HepG2 (cell line): ENCODE results near the gene ZRANB2. TPM values are rescaled to one million over a fixed set of nuclear protein-coding genes. Genes with fewer than 3 reads are reported as not detected.

Experiments used
- ATAC-seq: fragments of 200-7000 bp; cut with Tn5 transposase; 3 replicates; pipeline ENCODE4 v1.9.1; 2020; ENCODE audit warnings: mild to moderate bottlenecking, moderate library complexity
- BruUV-seq: library from RNA; stranded (reverse); fragments of 400-500 nt; replicated peaks from 2 replicates; lab custom pipeline; 2021; lab: Mats Ljungman, UMichigan
- CTCF ChIA-PET: fragments of 300-600 bp; formaldehyde crosslinking; extraction: SDS; loops from one replicate; lab custom pipeline; 2021; ENCODE audit warnings: low total read pairs, inconsistent platforms, low intra/inter-chr PET ratio; lab: Yijun Ruan, JAX
- POLR2A ChIA-PET: fragments of 350-600 bp; sonication (Branson Sonifier 250); formaldehyde crosslinking; loops from one replicate; lab custom pipeline; 2020; ENCODE audit warnings: antibody characterized with exemption, inconsistent platforms; lab: Yijun Ruan, JAX
- DNase-seq: peaks from one replicate; pipeline ENCODE4 v3.0.0-alpha.2; 2015; ENCODE audit warnings: low spot score
- FAIRE-seq: peaks from 3 replicates; lab custom pipeline; 2011; peaks lifted over from hg19 to GRCh38; lab: Jason Lieb, UNC
- H2AFZ ChIP-seq: one replicate; pipeline ENCODE4 v1.6.1; 2011; ENCODE audit warnings: low read length, inconsistent platforms
- H3K27ac ChIP-seq: fragments of 300-600 bp; 3 replicates; pipeline ENCODE4 v1.8.0; 2011; ENCODE audit warnings: mixed run types, mild to moderate bottlenecking, mixed read lengths, low read length, inconsistent platforms; ENCODE audit not compliant: insufficient read depth; ENCODE audit errors: extremely low read length
- H3K27me3 ChIP-seq, 2 experiments: fragments of 200-600 bp in 1 of 2; 2 replicates in 1 of 2; 3 replicates in 1 of 2; pipeline versions ENCODE4 v1.6.0 to v1.8.0; 2011; ENCODE audit warnings: low read length in 2 of 2, mild to moderate bottlenecking in 2 of 2, moderate library complexity in 2 of 2, inconsistent platforms in 1 of 2; ENCODE audit not compliant: insufficient read depth in 2 of 2, control insufficient read depth in 1 of 2
- H3K36me3 ChIP-seq, 2 experiments: fragments of 200-600 bp in 1 of 2; replicated peaks in 1 of 2; 2 replicates in 1 of 2; 3 replicates in 1 of 2; pipeline versions ENCODE4 v1.5.1 to v1.8.0; 2011; ENCODE audit warnings: low read length in 2 of 2, inconsistent platforms in 1 of 2; ENCODE audit not compliant: insufficient read depth in 2 of 2, control insufficient read depth in 1 of 2
- H3K4me1 ChIP-seq: 2 replicates; pipeline ENCODE4 v1.5.1; 2012; ENCODE audit warnings: low read length, inconsistent platforms; ENCODE audit not compliant: insufficient read depth
- H3K4me2 ChIP-seq: 2 replicates; pipeline ENCODE4 v1.6.0; 2011; ENCODE audit warnings: low read depth, low read length, inconsistent platforms
- H3K4me3 ChIP-seq, 3 experiments: fragments of 200-600 bp in 1 of 3; sonication (generic), shearing (Covaris generic) in 1 of 3; replicated peaks in 1 of 3; 2 replicates each; pipeline ENCODE4 v1.5.1; 2011 to 2016; ENCODE audit warnings: low read length in 3 of 3, inconsistent platforms in 2 of 3, low read depth in 2 of 3, mild to moderate bottlenecking in 2 of 3, control low read depth in 1 of 3, mixed read lengths in 1 of 3; ENCODE audit not compliant: insufficient read depth in 1 of 3
- H3K79me2 ChIP-seq: one replicate; pipeline ENCODE4 v1.6.1; 2011; ENCODE audit warnings: low read length, inconsistent platforms; ENCODE audit not compliant: insufficient read depth
- H3K9ac ChIP-seq: 2 replicates; pipeline ENCODE4 v1.6.0; 2011; ENCODE audit warnings: mild to moderate bottlenecking, low read depth, low read length, inconsistent platforms; ENCODE audit not compliant: insufficient read depth
- H3K9me3 ChIP-seq: 2 replicates; pipeline ENCODE4 v1.5.1; 2012; ENCODE audit warnings: mild to moderate bottlenecking, low read length
- H4K20me1 ChIP-seq: 2 replicates; pipeline ENCODE4 v1.6.0; 2011; ENCODE audit warnings: inconsistent platforms, mild to moderate bottlenecking, low read length, moderate library complexity; ENCODE audit not compliant: insufficient read depth
- CENPX ChIP-seq: sonication (generic); formaldehyde crosslinking; IDR thresholded peaks from 2 replicates; pipeline ENCODE4 v1.9.0; 2021; ENCODE audit warnings: mild to moderate bottlenecking, missing genetic modification reagents, moderate library complexity
- FOXO1 ChIP-seq: sonication (generic); formaldehyde crosslinking; IDR thresholded peaks from 2 replicates; pipeline ENCODE4 v1.4.0; 2020; ENCODE audit warnings: missing genetic modification reagents
- ISL2 ChIP-seq: sonication (generic); formaldehyde crosslinking; IDR thresholded peaks from 2 replicates; pipeline ENCODE4 v1.5.0; 2020; ENCODE audit warnings: missing genetic modification reagents
- MAFF ChIP-seq: IDR thresholded peaks from 2 replicates; pipeline ENCODE4 v1.6.1; 2011; ENCODE audit warnings: low read depth, low read length, improper control_type of control experiment
- MAFG ChIP-seq: sonication (generic); formaldehyde crosslinking; IDR thresholded peaks from 2 replicates; pipeline ENCODE4 v1.5.1; 2020; ENCODE audit warnings: mild to moderate bottlenecking, missing genetic modification reagents
- MTA3 ChIP-seq: sonication (generic); formaldehyde crosslinking; IDR thresholded peaks from 2 replicates; pipeline ENCODE4 v1.4.0; 2020; ENCODE audit warnings: missing genetic modification reagents
- PITX1 ChIP-seq: sonication (generic); formaldehyde crosslinking; IDR thresholded peaks from 2 replicates; pipeline ENCODE4 v1.5.1; 2020; ENCODE audit warnings: mild to moderate bottlenecking, missing genetic modification reagents
- RARG ChIP-seq: sonication (generic); formaldehyde crosslinking; IDR thresholded peaks from 2 replicates; pipeline ENCODE4 v1.4.0; 2020; ENCODE audit warnings: low read depth, mild to moderate bottlenecking, missing genetic modification reagents
- RFX3 ChIP-seq: IDR thresholded peaks from 2 replicates; pipeline ENCODE4 v1.6.1; 2016; ENCODE audit warnings: missing biosample characterization, missing genetic modification reagents
- SALL1 ChIP-seq: sonication (generic); formaldehyde crosslinking; IDR thresholded peaks from 2 replicates; pipeline ENCODE4 v1.8.0; 2022; ENCODE audit warnings: mild to moderate bottlenecking, missing genetic modification reagents
- SAP130 ChIP-seq: IDR thresholded peaks from 2 replicates; pipeline ENCODE4 v1.6.1; 2016; ENCODE audit warnings: low read depth
- XBP1 ChIP-seq: sonication (generic); formaldehyde crosslinking; IDR thresholded peaks from 2 replicates; pipeline ENCODE4 v1.5.0; 2020; ENCODE audit warnings: missing genetic modification reagents
- ZNF329 ChIP-seq: sonication (generic); formaldehyde crosslinking; IDR thresholded peaks from 2 replicates; pipeline ENCODE4 v1.9.0; 2021; ENCODE audit warnings: low read depth, mild to moderate bottlenecking, missing genetic modification reagents
- ZNF784 ChIP-seq: sonication (generic); formaldehyde crosslinking; IDR thresholded peaks from 2 replicates; pipeline ENCODE4 v1.5.1; 2020; ENCODE audit warnings: missing genetic modification reagents, mild to moderate bottlenecking, borderline replicate concordance
- WGBS: methylation state at CpG from one replicate; pipeline ENCODE4 v1.1.6; 2017; ENCODE audit warnings: low lambda C conversion rate; 5-methylcytosine and 5-hydroxymethylcytosine counted together
- in situ Hi-C: cut with HindIII; loops from 2 replicates; pipeline ENCODE4 v1.10.0; 2017; ENCODE audit warnings: low pct_unique_long_range_greater_than_20kb; ENCODE audit not compliant: extremely low pct_ligation_motif_present
- intact Hi-C: fragments of 100-400 bp; cut with micrococcal nuclease; formaldehyde crosslinking; loops from one replicate; pipeline ENCODE4 v1.10.0; 2022; ENCODE audit not compliant: unreplicated experiment
- polyA plus RNA-seq, 8 experiments: library from polyadenylated mRNA; depleted of rRNA in 3 of 8; stranded (reverse) in 7 of 8; unstranded in 1 of 8; fragments of >200 nt; fragmentation: Illumina TruSeq in 4 of 8; extraction: Trizol in 4 of 8; gene quantifications; 2 replicates each; pipeline versions ENCODE4 v1.2.1 to v1.2.3, GENCODE V29; 2011 to 2016; ENCODE audit warnings: low read depth in 4 of 8, missing spikeins in 1 of 8, mixed read lengths in 1 of 8; ENCODE audit not compliant: insufficient read depth in 1 of 8
- total RNA-seq, 5 experiments: library from RNA; depleted of rRNA; stranded (reverse); fragments of >200 nt; fragmentation: Illumina TruSeq; extraction: Trizol; gene quantifications; 2 replicates each; pipeline ENCODE4 v1.2.3, GENCODE V29; 2016; ENCODE audit warnings: low read depth in 1 of 5
- TF ChIP-seq, protein P1 (sequence below), 2 experiments: sonication (generic) in 1 of 2; formaldehyde crosslinking in 1 of 2; IDR thresholded peaks; 2 replicates each; pipeline versions ENCODE4 v1.5.1 to v1.6.1; 2011 to 2020; ENCODE audit warnings: borderline replicate concordance in 1 of 2, low read depth in 1 of 2, low read length in 1 of 2, mild to moderate bottlenecking in 1 of 2, missing genetic modification reagents in 1 of 2, moderate library complexity in 1 of 2

ZRANB2 gene
- total and polyA plus RNA-seq, 2 of the 13 experiments (the other 11 are each of a cell fraction or from before 2014, with no cell fraction given), result 43.0 to 45.4 TPM

DNA sequence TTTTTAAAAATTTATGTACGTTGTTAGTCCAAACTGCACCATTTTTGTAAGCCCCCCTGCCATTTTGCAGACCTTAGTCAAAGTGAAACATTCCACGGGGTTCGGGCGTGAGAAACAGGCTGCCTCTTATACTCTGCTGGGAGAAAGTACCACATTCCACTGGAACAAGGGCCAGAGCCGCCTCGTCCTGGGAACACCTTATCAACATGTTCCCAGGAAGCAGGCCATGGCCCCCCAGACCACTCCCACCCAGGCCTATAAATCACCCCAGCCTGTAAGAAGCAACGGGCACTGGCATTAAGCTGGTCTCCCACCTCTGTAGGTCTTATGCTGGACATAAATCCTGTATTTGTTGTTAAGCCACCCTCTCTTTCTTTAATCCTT is 854 bp upstream of the ZRANB2 start:
- H3K27ac ChIP-seq, result peak overlapping the region; percentile 98
- 0 out of 2 replicates have a peak, but pooled peaks have one; percentile 9 for TF ChIP-seq PITX1 (CRISPR knock-in tag)
- TF ChIP-seq CENPX (CRISPR knock-in tag), result no peak
- TF ChIP-seq, all 625 proteins: peak for 1
- Histone ChIP-seq H2AFZ (peak overlapping the region; percentile 67), H4K20me1 (peaks cover 13% of the 10 kb centered on the region), H3K4me3 (peak overlapping the region; percentile 50 to 99 (median 97)), H3K27me3 (peaks cover 0 to 4% of the 10 kb centered on the region in 2 experiments; a peak in 1 of 5 replicates), H3K79me2 (peaks cover 40% of the 10 kb centered on the region), H3K9me3 (no peaks in the 10 kb centered on the region), H3K4me1 (peaks cover 28% of the 10 kb centered on the region), H3K36me3 (peaks cover 3 to 15% of the 10 kb centered on the region in 2 experiments; a peak in 3 of 5 replicates), H3K4me2 (peak overlapping the region; percentile 88), H3K9ac (peak overlapping the region; percentile 100; the same call in 1 of the 2 replicates)
- intact Hi-C loops, result loop anchor here (5.0 to 10.0 kb wide), 2 partner anchors 874 to 1403 kb away; partner anchors contain the start of gene LRRC40
- ChIA-PET POLR2A (interaction anchor here (0.6 to 1.5 kb wide), 7 partner anchors 13 to 876 kb away, joined by 3 to 6 read pairs (median 3); partner anchors contain the start of genes ANKRD13C, CTH and LRRC40), CTCF (no interaction called here)
- FAIRE-seq (no peak), ATAC-seq (no peak), DNase-seq (no peak)
- in situ Hi-C loops, result loop anchor here (10.0 to 25.0 kb wide), 2 partner anchors 877 to 956 kb away; partner anchors contain the start of gene LRRC40
- TSS peak; percentile 98 for BruUV-seq
- 61% methylated on average over 7 of the region's 7 CpGs for WGBS

DNA sequence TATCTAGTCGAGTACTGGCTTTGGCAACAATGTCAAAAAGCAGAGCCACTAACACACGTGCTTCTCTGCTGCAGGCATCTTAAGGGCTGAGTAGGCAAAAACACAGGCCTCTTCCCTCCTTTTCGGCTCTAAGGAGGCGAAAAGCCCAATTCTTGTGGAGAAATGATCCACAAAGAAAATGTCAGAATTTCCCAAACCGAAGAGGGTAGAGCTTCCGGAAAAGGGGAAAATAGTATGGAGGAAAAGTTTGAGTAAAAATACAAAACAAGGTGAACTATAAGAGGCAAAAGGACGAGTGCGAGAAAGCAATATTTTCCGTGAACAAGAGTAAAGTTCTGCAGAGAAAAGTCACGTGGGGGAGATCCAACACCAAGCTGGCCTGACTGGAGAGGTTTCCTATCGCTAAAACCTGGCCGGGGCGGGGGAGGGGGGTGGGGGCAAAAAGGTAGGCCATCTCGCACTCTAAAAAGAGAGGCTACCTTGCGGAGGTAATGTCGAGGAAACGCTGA is 551 bp downstream of the ZRANB2 start:
- H3K4me1 ChIP-seq, result peaks cover 28% of the 10 kb centered on the region
- H3K79me2 ChIP-seq, result peaks cover 40% of the 10 kb centered on the region
- WGBS, result under 1% methylated on average over 17 of the region's 17 CpGs
- FAIRE-seq, result no peak
- peaks cover 26% of the 10 kb centered on the region for H4K20me1 ChIP-seq
- peak; percentile 63 for ATAC-seq
- BruUV-seq, result TSS peak; percentile 53
- intact Hi-C loops, result loop anchor here (5.0 to 10.0 kb wide), 2 partner anchors 873 to 1405 kb away; partner anchors contain the start of gene LRRC40
- H3K4me2 ChIP-seq, result peak overlapping the region; percentile 88
- peak overlapping the region; percentile 100 for H3K9ac ChIP-seq
- H3K4me3 ChIP-seq, result peak overlapping the region; percentile 93 to 99 (median 97)
- ChIA-PET CTCF (no interaction called here), POLR2A (interaction anchor here (1.3 to 1.5 kb wide), 3 partner anchors 14 to 726 kb away, joined by 4 to 6 read pairs (median 5); partner anchors contain the start of gene ANKRD13C)
- DNase-seq, result peak; percentile 6
- in situ Hi-C loops, result loop anchor here (10.0 to 25.0 kb wide), 2 partner anchors 875 to 957 kb away; partner anchors contain the start of gene LRRC40
- peak overlapping the region; percentile 95 for H2AFZ ChIP-seq
- no peaks in the 10 kb centered on the region for H3K9me3 ChIP-seq
- peaks cover 8 to 29% of the 10 kb centered on the region in 2 experiments for H3K36me3 ChIP-seq
- peak overlapping the region; percentile 98 for H3K27ac ChIP-seq
- peaks cover 0 to 4% of the 10 kb centered on the region in 2 experiments; a peak in 1 of 5 replicates for H3K27me3 ChIP-seq
- TF ChIP-seq MAFG (CRISPR knock-in tag), result peak; percentile 35; the same call in 1 of the 2 replicates
- TF ChIP-seq ZNF784 (CRISPR knock-in tag), result no peak
- TF ChIP-seq, protein P1, sequence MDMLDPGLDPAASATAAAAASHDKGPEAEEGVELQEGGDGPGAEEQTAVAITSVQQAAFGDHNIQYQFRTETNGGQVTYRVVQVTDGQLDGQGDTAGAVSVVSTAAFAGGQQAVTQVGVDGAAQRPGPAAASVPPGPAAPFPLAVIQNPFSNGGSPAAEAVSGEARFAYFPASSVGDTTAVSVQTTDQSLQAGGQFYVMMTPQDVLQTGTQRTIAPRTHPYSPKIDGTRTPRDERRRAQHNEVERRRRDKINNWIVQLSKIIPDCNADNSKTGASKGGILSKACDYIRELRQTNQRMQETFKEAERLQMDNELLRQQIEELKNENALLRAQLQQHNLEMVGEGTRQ (IDR thresholded peaks at IDR 0.05; ENCODE audit: low read depth, low read length), result no peak
- TF ChIP-seq, protein P1 (CRISPR knock-in tag; IDR thresholded peaks at IDR 0.05; ENCODE audit: borderline replicate concordance), result peak; percentile 22; the same call in 1 of the 2 replicates
- no peak for TF ChIP-seq MTA3 (CRISPR knock-in tag)
- no peak for TF ChIP-seq ISL2
- no peak for TF ChIP-seq ZNF329 (CRISPR knock-in tag)
- no peak for TF ChIP-seq RARG
- no peak for TF ChIP-seq RFX3 (CRISPR knock-in tag)
- TF ChIP-seq FOXO1 (CRISPR knock-in tag), result no peak
- peak; percentile 65 for TF ChIP-seq MAFF
- TF ChIP-seq XBP1 (CRISPR knock-in tag), result no peak
- peak; percentile 14; the same call in 1 of the 2 replicates for TF ChIP-seq SAP130
- TF ChIP-seq SALL1 (CRISPR knock-in tag), result no peak
